22Rv1 (cell line): Measurements from ENCODE around the gene QSOX2.

Experiments
- H3K27ac ChIP-seq: fragments of 450-650 bp; 2 replicates; pipeline ENCODE4 v1.5.1; 2017
- ZFX ChIP-seq: fragments of 450-650 bp; IDR thresholded peaks from 2 replicates; pipeline ENCODE4 v1.6.1; 2017; ENCODE audit warnings: antibody characterized with exemption, borderline replicate concordance
- TF ChIP-seq, protein P1 (sequence below): fragments of 450-650 bp; IDR thresholded peaks from 2 replicates; pipeline ENCODE4 v1.5.1; 2017; ENCODE audit warnings: mild to moderate bottlenecking

Gene QSOX2

DNA sequence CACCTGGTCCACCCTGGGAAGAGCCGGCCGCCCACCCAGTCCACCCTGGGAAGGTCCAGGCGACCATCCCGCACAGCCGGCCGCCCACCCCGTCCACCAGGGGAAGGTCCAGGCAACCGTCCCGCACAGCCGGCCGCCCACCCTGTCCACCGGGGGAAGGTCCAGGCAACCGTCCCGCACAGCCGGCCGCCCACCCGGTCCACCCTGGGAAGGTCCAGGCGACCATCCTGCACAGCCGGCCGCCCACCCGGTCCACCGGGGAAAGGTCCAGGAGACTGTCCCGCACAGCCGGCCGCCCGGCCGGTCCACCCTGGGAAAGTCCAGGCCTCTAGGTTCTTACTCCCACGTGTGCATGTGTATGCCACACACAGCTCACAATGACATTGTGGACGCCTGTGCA is 6.7 kb upstream of the QSOX2 start:
- no peak overlapping the region for H3K27ac ChIP-seq
- TF ChIP-seq, protein P1, sequence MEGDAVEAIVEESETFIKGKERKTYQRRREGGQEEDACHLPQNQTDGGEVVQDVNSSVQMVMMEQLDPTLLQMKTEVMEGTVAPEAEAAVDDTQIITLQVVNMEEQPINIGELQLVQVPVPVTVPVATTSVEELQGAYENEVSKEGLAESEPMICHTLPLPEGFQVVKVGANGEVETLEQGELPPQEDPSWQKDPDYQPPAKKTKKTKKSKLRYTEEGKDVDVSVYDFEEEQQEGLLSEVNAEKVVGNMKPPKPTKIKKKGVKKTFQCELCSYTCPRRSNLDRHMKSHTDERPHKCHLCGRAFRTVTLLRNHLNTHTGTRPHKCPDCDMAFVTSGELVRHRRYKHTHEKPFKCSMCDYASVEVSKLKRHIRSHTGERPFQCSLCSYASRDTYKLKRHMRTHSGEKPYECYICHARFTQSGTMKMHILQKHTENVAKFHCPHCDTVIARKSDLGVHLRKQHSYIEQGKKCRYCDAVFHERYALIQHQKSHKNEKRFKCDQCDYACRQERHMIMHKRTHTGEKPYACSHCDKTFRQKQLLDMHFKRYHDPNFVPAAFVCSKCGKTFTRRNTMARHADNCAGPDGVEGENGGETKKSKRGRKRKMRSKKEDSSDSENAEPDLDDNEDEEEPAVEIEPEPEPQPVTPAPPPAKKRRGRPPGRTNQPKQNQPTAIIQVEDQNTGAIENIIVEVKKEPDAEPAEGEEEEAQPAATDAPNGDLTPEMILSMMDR: no peak
- TF ChIP-seq ZFX: no peak

DNA sequence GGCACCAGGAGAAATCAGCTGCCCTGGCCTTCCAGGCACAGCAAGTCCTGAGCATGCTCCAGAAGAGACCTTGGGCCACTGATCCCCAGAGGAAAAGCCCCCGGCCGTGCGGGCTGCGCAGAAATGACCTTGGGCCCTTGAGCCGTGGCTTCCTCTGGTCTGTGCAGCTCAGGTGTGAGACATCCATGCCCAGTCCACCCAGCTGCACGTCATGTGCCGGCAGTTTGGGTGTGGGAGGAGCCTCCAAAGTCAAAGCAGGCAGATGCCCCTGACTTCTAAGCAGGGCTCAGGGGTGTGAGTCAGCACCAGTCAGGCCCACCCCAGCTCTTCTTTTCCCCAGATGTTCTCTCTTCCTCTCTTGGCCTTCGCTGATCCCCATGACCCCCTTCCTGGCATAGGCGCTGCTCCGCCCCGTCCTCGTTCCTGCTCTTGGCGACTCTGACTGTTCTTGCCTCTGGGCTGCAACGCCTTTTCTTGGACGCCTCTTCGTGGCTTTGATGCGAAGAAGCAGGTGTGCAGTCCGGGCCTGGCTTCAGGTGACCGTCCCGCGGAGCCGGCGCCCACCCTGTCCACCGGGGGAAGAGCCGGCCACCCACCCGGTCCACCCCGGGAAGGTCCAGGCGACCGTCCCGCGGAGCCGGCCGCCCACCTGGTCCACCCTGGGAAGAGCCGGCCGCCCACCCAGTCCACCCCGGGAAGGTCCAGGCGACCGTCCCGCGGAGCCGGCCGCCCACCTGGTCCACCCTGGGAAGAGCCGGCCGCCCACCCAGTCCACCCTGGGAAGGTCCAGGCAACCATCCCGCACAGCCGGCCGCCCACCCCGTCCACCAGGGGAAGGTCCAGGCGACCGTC is 5.9 kb upstream of the QSOX2 start:
- no peak for TF ChIP-seq ZFX
- TF ChIP-seq, protein P1: no peak
- no peak overlapping the region for H3K27ac ChIP-seq

DNA sequence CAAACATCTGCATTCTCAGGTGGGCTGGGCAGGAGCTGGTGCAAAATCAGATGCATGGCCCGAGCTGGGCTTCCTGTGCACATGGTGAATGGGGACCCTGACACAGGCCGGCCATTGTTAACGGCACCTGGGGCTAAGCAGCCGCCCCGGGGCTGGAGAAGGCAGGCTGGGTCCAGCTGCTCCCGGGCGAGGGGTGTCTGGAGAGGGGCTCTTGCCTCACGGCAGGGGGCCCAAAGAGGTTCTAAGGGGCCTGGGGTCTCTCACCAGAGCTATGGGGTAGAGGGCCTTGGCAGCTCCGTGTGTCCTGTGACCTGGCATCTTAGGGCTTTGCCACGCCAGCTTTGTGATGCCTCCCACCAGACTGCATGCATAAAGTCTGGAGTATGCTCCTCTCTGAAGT is 5.1 kb upstream of the QSOX2 start:
- TF ChIP-seq, protein P1: no peak
- TF ChIP-seq ZFX: no peak
- H3K27ac ChIP-seq: no peak overlapping the region

DNA sequence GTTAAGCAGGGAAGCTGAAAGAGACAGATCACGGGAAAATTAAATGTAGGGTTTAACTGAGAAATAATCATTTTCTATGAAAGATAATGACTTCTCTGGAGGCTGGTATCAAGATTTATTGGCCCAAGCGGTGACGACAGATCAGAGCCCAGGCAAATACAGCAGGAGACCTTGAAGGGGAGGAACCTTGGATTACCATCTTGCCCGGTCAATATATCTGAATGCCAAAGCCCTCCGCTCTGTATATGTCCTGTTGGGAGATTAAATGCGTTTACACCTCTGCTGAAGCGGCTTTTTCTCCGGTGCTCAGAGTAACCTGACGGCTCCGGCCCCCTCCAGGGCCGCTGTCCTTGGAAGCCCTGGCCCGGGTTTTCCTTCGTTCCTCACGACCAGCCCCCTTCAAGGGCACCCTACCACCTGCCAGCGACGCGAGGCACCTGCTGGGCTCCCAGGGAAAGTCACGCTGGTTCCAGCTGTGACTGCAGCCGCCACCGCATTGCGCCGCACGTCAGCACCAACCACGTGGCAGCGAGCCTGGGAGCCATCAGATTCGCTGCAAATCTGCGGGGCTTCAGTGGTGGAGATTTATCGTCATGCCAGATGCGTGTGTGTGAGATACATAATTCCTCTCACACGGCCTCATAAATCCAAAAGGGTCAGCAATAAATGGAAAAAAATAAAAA is 4.4 kb upstream of the QSOX2 start:
- TF ChIP-seq, protein P1: no peak
- no peak for TF ChIP-seq ZFX
- no peak overlapping the region for H3K27ac ChIP-seq

DNA sequence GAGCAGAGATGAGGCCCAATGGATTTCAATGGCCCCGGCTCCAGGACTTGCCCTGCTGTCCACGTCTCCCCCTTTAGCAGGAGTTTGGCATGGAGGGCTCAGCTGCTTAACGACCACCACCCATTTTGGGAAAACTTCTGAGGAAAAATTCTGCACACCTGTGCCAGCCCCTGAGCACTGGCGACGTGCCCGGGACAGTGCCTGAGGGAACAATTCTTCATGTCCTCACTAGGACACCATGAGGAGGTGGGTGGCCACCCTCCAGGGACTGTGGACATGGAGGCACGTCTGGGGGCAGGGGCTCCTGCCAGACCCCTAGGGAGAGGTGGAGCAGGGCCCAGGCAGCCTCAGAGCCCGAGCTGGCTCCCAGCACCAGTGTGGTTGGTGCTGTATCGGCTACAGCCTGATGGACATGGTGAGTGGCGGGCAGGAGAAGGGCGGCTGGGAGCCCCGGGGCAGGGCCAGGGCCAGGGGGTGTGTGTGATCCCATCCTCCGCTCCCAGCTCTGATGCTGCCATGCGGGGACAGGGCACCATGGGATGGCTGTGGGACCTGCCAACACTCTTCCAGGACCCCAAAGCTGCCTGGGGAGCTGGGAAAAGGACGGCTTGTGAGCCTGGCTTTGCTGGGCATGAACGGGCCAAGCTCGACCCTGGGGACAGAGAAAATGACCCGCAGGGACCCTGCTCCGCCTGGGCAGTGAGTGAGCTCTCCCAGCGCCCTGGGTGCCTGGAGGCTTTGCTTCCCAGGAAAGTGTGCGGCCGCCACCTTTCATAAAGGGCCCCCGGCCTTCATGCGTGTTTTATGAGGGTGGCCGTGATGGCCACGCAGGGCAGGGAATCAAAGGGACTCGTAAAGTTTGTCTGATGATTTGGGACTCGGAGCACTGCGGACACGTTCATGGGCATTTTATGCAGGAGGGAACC is 3.6 kb upstream of the QSOX2 start:
- H3K27ac ChIP-seq: no peak overlapping the region
- no peak for TF ChIP-seq ZFX
- TF ChIP-seq, protein P1: no peak

DNA sequence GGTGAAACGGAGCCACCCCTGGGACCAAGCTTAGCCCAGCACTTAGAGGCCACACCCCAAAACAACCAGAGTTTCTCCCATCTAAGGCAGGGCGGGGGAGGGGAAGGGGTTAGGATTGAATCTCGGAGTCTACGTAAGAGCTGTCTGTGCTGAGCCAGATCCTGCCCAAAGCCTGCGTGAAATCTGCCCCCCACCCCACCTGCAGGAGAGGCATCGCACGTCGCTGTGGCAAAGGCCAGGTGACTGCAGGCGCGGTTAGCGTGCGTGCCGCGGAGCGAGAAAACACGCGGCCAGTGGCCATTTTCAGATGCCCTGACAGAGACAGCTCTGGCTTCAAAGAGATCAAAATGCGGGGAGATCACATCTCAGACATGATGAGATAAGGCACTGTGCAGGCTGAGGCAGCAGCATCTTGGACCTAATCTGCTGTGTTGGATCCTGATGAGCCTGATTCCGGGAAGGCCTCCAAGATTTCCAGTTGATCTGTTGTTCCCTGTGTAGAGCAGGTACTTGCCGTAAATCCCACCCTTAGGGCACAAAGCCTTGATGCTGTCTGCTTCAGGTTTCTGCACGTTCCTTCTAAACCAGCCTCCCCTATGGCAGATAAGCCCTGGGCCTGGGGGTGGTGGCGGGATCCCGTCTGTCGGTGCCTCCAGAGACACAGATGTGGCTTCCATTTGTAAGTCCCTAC is 2.5 kb upstream of the QSOX2 start:
- TF ChIP-seq, protein P1: no peak
- no peak for TF ChIP-seq ZFX
- H3K27ac ChIP-seq: no peak overlapping the region
